Fibroblast of skin of right biceps (primary cell): ENCODE measurements around the gene NNT.
A peak's percentile ranks its signal among the peaks of the same experiment; 100 is the strongest.
"Not testable (repeated sequence)": the region's sequence is repeated elsewhere in the genome, so short reads cannot be mapped to it uniquely, and the experiment has no call there.

Experiments
- DNase-seq: peaks from one replicate; pipeline ENCODE4 v3.0.0-alpha.2; 2013

The NNT gene

DNA sequence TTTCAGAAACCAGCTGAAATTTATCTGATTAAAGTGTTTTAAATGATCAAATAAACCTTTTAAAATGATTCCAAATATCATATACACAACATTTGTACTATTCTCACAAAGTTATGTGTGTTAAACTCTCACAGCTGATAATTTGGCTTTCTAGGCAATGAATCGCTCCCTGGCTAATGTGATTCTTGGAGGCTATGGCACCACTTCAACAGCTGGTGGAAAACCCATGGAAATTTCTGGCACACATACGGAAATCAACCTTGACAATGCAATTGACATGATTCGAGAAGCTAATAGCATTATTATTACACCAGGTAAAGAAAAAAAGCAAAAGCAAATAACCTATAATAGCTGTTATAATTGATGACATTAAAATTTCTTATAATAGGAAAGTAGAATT, 72.4 kb downstream of the NNT start:
- no peak for DNase-seq

DNA sequence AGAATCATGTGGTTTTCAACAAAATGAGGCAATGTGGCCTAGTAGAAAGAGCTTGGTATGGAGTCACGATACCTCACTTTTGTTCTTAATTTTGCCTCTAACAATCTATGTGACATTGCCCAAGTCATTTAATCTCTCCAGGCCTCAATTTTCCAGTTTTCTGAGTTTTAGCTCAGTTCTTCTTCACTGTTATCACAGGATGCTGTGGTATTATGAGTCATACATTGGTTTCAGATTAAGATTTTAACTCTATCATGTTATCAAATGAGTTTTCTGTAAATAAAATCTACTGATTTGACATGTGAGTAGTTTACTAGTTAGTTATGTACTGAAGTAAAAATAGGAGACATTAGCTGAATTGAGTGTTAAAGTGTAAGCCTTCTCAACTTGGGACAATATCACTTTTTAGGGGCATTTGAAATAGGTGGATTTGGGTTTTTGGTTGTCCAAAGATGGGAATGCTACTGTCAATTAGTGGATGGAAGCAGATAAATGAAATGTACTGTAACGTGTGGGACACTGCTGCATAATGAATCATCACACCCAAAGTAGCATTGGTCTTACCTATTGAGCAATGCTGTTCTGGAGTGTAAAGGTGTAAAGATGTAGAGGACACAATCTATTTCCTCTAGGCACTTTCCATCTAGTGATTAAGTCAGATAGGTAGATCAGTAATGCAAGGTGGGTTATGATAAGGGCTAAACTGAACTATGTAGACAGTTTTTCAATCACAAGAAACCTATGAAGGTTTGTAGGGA, 73.3 kb downstream of the NNT start:
- DNase-seq, result no peak

GRCh38 chr5:43677253-43677652, 74.3 kb downstream of the NNT start:
- no peak for DNase-seq

- DNase-seq, result no peak
Measured at GRCh38 chr5:43679214-43679613, 76.2 kb downstream of the NNT start.

GRCh38 chr5:43680286-43680685, 77.3 kb downstream of the NNT start:
- DNase-seq, result peak; percentile 6

- DNase-seq, result no peak
Measured at GRCh38 chr5:43683884-43684471, 81.0 kb downstream of the NNT start.

DNA sequence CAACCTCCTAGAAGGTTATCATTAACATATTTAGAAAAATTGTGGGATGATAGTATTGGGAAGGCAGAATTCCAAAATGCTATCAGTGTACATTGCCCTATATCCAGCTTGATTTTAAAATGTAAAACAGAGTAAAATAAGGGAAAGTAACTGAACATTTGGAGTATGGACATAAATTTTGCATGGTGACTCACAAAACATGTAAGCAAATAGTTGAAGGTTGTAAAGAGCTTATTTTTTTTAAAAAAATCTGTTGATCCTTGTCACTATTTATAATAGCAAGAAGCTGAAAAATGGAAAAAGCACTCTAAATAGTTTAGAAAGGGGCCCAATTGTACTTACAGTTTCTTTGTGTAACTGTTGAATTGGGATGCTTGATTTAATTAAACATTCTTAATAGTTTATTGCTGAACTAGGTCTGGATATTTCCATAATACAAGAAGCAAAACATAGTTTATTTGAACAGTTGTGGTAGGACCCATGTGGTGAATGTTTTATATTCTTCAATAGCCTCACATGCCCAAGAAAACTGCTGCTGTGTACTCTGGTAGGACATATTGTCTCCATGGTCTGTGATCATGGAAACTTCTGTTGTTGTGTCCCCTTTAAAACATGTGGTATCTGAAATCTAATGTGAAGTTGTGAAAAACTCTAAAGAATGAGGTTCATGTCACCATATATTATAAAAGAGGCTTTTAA, 82.4 kb downstream of the NNT start:
- peak; percentile 17 for DNase-seq

DNA sequence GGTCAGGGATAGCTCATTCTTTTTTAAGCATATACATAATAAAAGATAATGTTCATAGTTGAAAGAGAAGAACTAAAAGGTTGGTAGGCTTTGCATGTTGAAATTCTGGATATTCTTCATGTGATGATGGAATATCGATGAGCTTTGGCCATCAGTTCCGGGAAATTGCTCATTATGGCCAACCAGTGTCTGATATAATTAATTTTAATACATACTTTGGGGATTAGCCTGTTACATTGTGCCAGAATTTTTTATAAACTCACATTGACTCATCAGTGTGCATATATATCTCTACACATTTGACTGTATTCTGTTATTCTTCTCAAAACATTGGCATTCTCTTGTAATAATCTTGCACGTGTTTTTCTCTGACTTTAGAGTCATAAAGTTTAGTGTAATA, 84.3 kb downstream of the NNT start:
- DNase-seq, result peak; percentile 34

- no peak for DNase-seq
Measured at GRCh38 chr5:43691275-43691674, 88.3 kb downstream of the NNT start.

DNA sequence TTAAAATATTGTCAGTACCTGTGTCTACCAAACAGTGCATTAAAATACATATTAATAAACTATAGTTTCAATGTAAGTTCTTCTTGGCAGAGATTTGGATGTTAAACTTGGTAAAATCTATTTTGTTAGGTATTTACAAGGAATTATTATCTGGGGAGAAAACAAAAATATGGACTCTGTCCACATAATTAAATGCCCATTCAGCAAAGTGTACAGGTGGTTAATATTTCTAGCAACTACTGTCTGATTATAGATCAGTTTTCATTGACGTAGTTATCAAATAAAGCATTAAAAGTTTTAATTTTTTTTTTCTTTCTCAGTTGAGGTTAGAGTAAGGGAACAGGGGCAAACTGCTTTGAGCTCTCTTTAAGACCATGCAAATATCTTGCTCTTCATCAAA, 88.9 kb downstream of the NNT start:
- DNase-seq, result no peak

DNA sequence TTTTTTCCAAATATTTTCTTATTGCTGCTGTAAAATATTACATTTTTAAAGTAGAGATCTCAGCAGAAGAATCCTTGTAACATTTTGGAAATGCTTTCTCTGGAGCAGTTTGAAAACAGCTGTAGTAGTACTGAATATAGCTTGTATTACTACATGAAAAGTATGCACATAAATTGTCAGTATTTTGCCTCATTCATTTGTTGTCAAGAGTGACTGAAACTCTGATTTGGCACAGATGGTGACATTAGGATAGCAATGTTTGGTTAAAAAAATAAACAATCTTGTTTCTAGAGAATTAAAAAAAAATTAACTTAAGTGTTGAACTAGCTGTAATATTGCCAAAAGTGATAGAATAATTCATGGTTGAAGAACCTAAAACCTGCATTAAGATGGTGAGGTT, 90.4 kb downstream of the NNT start:
- DNase-seq, result no peak

DNA sequence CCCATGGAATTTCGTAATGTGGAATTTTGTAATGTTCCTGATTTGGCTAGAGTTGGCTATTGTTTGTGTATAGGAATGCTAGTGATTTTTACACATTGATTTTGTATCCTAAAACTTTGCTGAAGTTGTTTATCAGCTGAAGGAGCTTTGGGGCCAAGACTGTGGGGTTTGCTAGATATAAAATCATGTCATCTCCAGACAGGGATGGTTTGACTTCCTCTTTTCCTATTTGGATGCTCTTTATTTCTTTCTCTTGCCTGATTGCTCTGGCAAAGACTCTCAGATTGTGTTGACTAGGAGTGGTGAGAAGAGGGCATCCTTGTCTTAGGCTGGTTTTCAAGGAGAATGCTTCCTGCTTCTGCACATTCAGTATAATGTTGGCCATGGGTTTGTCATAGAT, 91.0 kb downstream of the NNT start:
- DNase-seq, result no peak

GRCh38 chr5:43696444-43696843, 93.5 kb downstream of the NNT start:
- DNase-seq, result not testable (repeated sequence)

DNA sequence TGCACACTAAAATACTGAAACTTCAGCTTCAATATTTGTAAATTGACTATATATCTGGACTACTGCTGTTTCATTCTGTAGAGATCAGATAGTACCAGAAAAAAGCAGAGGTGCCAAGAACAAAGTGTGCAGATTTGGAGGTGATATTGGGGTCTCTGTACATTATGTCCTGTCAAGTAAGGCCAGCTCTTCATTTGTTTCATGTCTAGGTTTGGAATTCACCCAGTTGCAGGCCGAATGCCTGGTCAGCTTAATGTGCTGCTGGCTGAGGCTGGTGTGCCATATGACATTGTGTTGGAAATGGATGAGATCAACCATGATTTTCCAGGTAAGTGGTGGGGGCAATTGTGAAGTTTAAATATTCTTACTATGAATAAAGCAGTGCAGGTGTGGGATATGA, 96.9 kb downstream of the NNT start:
- DNase-seq, result no peak

DNA sequence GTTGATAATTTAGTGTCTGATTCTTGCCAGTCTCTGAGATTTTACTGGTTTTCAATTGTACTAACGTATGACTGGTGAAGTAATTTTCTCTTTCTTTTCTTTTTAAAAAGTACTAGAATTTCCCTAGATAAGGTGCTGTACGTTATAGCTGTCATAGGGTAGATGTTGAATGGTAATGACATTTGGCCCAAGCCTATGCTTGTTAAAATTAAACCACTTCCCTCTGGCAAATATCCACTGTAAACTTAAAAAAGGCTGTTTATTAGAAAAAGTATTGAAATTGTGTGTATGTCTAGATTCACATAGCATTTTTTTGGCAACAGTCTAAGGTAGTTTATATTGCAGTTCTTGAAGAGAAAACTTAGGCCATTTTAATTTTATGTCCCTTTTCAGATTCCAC, 97.6 kb downstream of the NNT start:
- DNase-seq, result no peak

DNA sequence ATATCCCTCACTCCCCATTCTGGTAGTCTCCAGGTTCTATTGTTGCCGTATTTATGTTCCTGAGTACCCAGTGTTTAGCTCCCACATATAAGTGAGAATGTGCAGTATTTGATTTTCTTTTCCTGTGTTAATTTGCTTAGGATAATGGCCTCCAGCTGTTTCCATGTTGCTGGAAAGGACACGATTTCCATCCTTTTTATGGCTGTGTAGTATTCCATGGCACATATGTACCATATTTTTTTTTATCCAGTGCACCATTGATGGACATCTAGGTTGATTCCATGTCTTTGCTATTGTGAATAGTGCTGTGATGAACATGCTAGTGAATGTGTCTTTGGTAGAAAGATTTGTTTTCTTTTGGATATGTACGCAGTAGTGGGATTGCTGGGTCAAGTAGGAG, 98.2 kb downstream of the NNT start:
- no peak for DNase-seq

- no peak for DNase-seq
Measured at GRCh38 chr5:43702293-43702692, 99.3 kb downstream of the NNT start.

DNA sequence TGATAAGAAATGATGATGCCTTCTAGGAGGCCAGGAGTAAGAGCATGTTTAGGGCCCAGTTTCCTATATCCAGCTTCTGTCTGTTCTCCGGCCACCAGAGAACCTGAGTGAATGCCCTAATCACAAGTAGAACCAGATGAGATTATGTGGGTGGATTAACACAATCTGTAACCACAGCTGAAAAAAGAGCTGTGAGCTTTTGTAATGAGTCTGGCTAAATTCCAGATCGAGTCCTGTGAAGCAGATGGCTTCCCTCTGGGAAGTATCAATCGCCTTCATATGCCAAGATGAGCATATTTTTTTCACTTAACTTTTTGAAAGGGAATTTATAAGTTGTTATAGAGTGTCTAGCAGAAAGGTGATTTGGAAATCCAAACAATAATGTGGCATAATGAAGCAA, 99.8 kb downstream of the NNT start:
- peak; percentile 30 for DNase-seq

GRCh38 chr5:43704243-43704642, 101.3 kb downstream of the NNT start:
- no peak for DNase-seq

DNA sequence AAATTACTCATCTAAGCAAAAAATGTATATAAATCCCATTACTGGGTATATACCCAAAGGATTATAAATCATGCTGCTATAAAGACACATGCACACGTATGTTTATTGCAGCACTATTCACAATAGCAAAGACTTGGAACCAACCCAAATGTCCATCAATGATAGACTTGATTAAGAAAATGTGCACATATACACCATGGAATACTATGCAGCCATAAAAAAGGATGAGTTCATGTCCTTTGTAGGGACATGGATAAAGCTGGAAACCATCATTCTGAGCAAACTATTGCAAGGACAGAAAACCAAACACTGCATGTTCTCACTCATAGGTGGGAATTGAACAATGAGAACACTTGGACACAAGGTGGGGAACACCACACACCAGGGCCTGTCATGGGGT, 103.6 kb downstream of the NNT start:
- DNase-seq, result not testable (repeated sequence)

- DNase-seq, result peak; percentile 75
Measured at GRCh38 chr5:43711496-43711895, 108.5 kb downstream of the NNT start.

DNA sequence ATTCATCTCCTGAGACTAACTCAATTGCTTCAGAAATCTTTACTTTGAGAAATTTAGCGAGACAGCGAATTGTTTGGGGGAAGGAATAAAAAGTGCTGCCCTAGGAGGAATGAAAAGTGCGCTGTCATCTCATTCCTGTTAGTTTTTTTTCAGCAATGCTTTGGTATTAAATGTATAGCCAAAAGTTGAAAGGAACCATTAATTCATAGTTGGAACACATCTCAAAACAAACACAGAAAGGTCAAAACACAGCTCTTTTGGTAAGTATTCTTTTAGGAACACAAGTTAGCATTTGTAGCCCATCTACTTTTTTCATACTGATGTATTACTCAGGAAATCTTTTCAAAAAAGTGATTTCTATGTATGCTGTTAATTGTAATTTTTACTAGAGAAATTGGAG, 109.1 kb downstream of the NNT start:
- DNase-seq, result no peak

- not testable (repeated sequence) for DNase-seq
Measured at GRCh38 chr5:43719783-43720182, 116.8 kb downstream of the NNT start.

GRCh38 chr5:43728581-43728980, 125.6 kb downstream of the NNT start:
- no peak for DNase-seq
